Panc1 (cell line): ENCODE measurements around the gene GPR153.

Source experiments
- CTCF ChIP-seq: fragments of 450-650 bp; IDR thresholded peaks from 2 replicates; pipeline ENCODE4 v1.5.1; 2017; ENCODE audit warnings: mild to moderate bottlenecking
- POLR2AphosphoS5 ChIP-seq: IDR thresholded peaks from 2 replicates; pipeline ENCODE4 v1.6.1; 2012; ENCODE audit warnings: mild to moderate bottlenecking, low read depth, low read length, moderate library complexity
- REST ChIP-seq, 2 experiments: IDR thresholded peaks; 2 replicates each; pipeline ENCODE4 v1.6.1; 2011 to 2012; ENCODE audit warnings: low read depth in 2 of 2, control low read depth in 1 of 2, low read length in 1 of 2, mild to moderate bottlenecking in 1 of 2, moderate library complexity in 1 of 2; ENCODE audit not compliant: insufficient read depth in 1 of 2
- SIN3A ChIP-seq: IDR thresholded peaks from 2 replicates; pipeline ENCODE4 v1.6.1; 2012; ENCODE audit warnings: low read depth, mild to moderate bottlenecking, low read length, moderate library complexity, borderline replicate concordance; ENCODE audit not compliant: insufficient read depth

- TF ChIP-seq CTCF: no peak
- no peak for TF ChIP-seq POLR2AphosphoS5
- no peak for TF ChIP-seq SIN3A
- no peak for TF ChIP-seq REST (IDR thresholded peaks at IDR 0.05; ENCODE audit: insufficient read depth in 1 of 2, low read depth in 2 of 2, low read length in 1 of 2)
Measured at GRCh38 chr1:6298530-6298929, 37.6 kb upstream of the GPR153 start.
